Urinary bladder (tissue), 4 donors: Measurements from ENCODE around the gene KCTD15. TPM values are rescaled to one million over a fixed set of nuclear protein-coding genes. Genes with fewer than 3 reads are reported as not detected.

Source experiments
- DNase-seq: peaks from one replicate; pipeline ENCODE4 v3.0.0-alpha.2; 2015; ENCODE audit errors: extremely low spot score
- H3K27ac ChIP-seq: one replicate; pipeline ENCODE4 v1.5.1; 2013; ENCODE audit warnings: low read depth, mild to moderate bottlenecking, moderate library complexity
- H3K36me3 ChIP-seq: one replicate; pipeline ENCODE4 v1.6.1; 2013; ENCODE audit warnings: mild to moderate bottlenecking, moderate library complexity; ENCODE audit not compliant: insufficient read depth
- H3K4me1 ChIP-seq: one replicate; pipeline ENCODE4 v1.6.1; 2013; ENCODE audit warnings: mild to moderate bottlenecking, moderate library complexity; ENCODE audit not compliant: insufficient read depth
- H3K4me3 ChIP-seq: one replicate; pipeline ENCODE4 v1.5.1; 2013; ENCODE audit warnings: low read depth, low read length
- WGBS: extraction: QIAGEN DNeasy Blood & Tissue Kit; methylation state at CpG from one replicate; pipeline ENCODE4 v1.1.7; 2013; 5-methylcytosine and 5-hydroxymethylcytosine counted together
- polyA plus RNA-seq: library from polyadenylated mRNA; stranded (reverse); fragments of 200-250 nt; gene quantifications from one replicate; pipeline ENCODE4 v1.2.3, GENCODE V29; 2013
- total RNA-seq: library from RNA; depleted of rRNA; stranded (reverse); fragments of >200 nt; gene quantifications from one replicate; pipeline ENCODE4 v1.2.3, GENCODE V29; 2014
- donor health status: healthy with polysubstance abuse.
- donor health status: healthy.

The KCTD15 gene
- total and polyA plus RNA-seq, 2 donors: 55.8 to 78.0 TPM

GRCh38 chr19:33819506-33819879 lies 22.8 kb downstream of the KCTD15 start:
- Histone ChIP-seq H3K4me3 (peak overlapping the region; percentile 31), H3K4me1 (no peaks in the 10 kb centered on the region), H3K27ac (peak overlapping the region; percentile 48), H3K36me3 (no peaks in the 10 kb centered on the region)
- no peak for DNase-seq
- 40% methylated on average over 10 of the region's 10 CpGs for WGBS

GRCh38 chr19:33819880-33820781 lies 23.5 kb downstream of the KCTD15 start:
- DNase-seq: no peak
- WGBS: 3% methylated on average over 61 of the region's 61 CpGs
- Histone ChIP-seq H3K4me3 (peak overlapping the region; percentile 31), H3K4me1 (no peaks in the 10 kb centered on the region), H3K36me3 (no peaks in the 10 kb centered on the region), H3K27ac (peak overlapping the region; percentile 48)

GRCh38 chr19:33821871-33822270 lies 25.2 kb downstream of the KCTD15 start:
- H3K4me1 ChIP-seq: no peaks in the 10 kb centered on the region
- no peak overlapping the region for H3K4me3 ChIP-seq
- WGBS: 72% methylated on average over 2 of the region's 2 CpGs
- no peak overlapping the region for H3K27ac ChIP-seq
- no peak for DNase-seq
- no peaks in the 10 kb centered on the region for H3K36me3 ChIP-seq

- Histone ChIP-seq H3K27ac (no peak overlapping the region), H3K4me1 (no peaks in the 10 kb centered on the region), H3K36me3 (no peaks in the 10 kb centered on the region), H3K4me3 (no peak overlapping the region)
- DNase-seq: no peak
Observed at GRCh38 chr19:33823341-33823740, 26.7 kb downstream of the KCTD15 start.

GRCh38 chr19:33825556-33825955 lies 28.9 kb downstream of the KCTD15 start:
- Histone ChIP-seq H3K4me1 (no peaks in the 10 kb centered on the region), H3K36me3 (no peaks in the 10 kb centered on the region), H3K27ac (no peak overlapping the region), H3K4me3 (no peak overlapping the region)
- WGBS: 73% methylated on average over 6 of the region's 6 CpGs
- DNase-seq: no peak

- Histone ChIP-seq H3K4me3 (no peak overlapping the region), H3K36me3 (no peaks in the 10 kb centered on the region), H3K4me1 (no peaks in the 10 kb centered on the region), H3K27ac (no peak overlapping the region)
- no peak for DNase-seq
- WGBS: 81% methylated on average over 7 of the region's 7 CpGs
Observed at GRCh38 chr19:33826521-33826920, 29.9 kb downstream of the KCTD15 start.

GRCh38 chr19:33828266-33829075 lies 31.8 kb downstream of the KCTD15 start:
- DNase-seq: no peak
- Histone ChIP-seq H3K27ac (no peak overlapping the region), H3K36me3 (no peaks in the 10 kb centered on the region), H3K4me3 (no peak overlapping the region), H3K4me1 (no peaks in the 10 kb centered on the region)
- WGBS: 81% methylated on average over 13 of the region's 13 CpGs

- Histone ChIP-seq H3K4me3 (no peak overlapping the region), H3K36me3 (no peaks in the 10 kb centered on the region), H3K27ac (no peak overlapping the region), H3K4me1 (no peaks in the 10 kb centered on the region)
- 91% methylated on average over 3 of the region's 3 CpGs for WGBS
- no peak for DNase-seq
Observed at GRCh38 chr19:33830264-33830663, 33.6 kb downstream of the KCTD15 start.

GRCh38 chr19:33831825-33832224 lies 35.2 kb downstream of the KCTD15 start:
- no peaks in the 10 kb centered on the region for H3K36me3 ChIP-seq
- WGBS: 42% methylated on average over 1 of the region's 1 CpG
- no peak for DNase-seq
- no peak overlapping the region for H3K27ac ChIP-seq
- no peaks in the 10 kb centered on the region for H3K4me1 ChIP-seq
- H3K4me3 ChIP-seq: no peak overlapping the region

GRCh38 chr19:33832633-33833032 lies 36.0 kb downstream of the KCTD15 start:
- Histone ChIP-seq H3K4me1 (no peaks in the 10 kb centered on the region), H3K27ac (no peak overlapping the region), H3K4me3 (no peak overlapping the region), H3K36me3 (no peaks in the 10 kb centered on the region)
- 57% methylated on average over 7 of the region's 7 CpGs for WGBS
- no peak for DNase-seq

GRCh38 chr19:33840382-33840781 lies 43.7 kb downstream of the KCTD15 start:
- WGBS: 82% methylated on average over 4 of the region's 4 CpGs

GRCh38 chr19:33840783-33841182 lies 44.1 kb downstream of the KCTD15 start:
- Histone ChIP-seq H3K36me3 (no peaks in the 10 kb centered on the region), H3K4me1 (no peaks in the 10 kb centered on the region), H3K27ac (no peak overlapping the region), H3K4me3 (no peak overlapping the region)
- 75% methylated on average over 4 of the region's 4 CpGs for WGBS
- no peak for DNase-seq

More at GRCh38 chr19:33840382-33840781, 43.7 kb downstream of the KCTD15 start:
- H3K36me3 ChIP-seq: no peaks in the 10 kb centered on the region
- H3K27ac ChIP-seq: no peak overlapping the region
- no peak overlapping the region for H3K4me3 ChIP-seq
- no peak for DNase-seq
- no peaks in the 10 kb centered on the region for H3K4me1 ChIP-seq

GRCh38 chr19:33841685-33842084 lies 45.0 kb downstream of the KCTD15 start:
- DNase-seq: no peak
- Histone ChIP-seq H3K27ac (no peak overlapping the region), H3K36me3 (no peaks in the 10 kb centered on the region), H3K4me1 (no peaks in the 10 kb centered on the region), H3K4me3 (no peak overlapping the region)
- WGBS: 75% methylated on average over 5 of the region's 5 CpGs

GRCh38 chr19:33844478-33844877 lies 47.8 kb downstream of the KCTD15 start:
- H3K4me1 ChIP-seq: no peaks in the 10 kb centered on the region
- 69% methylated on average over 3 of the region's 3 CpGs for WGBS
- no peak for DNase-seq

More at GRCh38 chr19:33844478-33844877, 47.8 kb downstream of the KCTD15 start:
- H3K27ac ChIP-seq: no peak overlapping the region
- H3K4me3 ChIP-seq: no peak overlapping the region
- H3K36me3 ChIP-seq: no peaks in the 10 kb centered on the region
